ENCODE measurements around the gene SRGAP2.
"Not testable (repeated sequence)": the region's sequence is repeated elsewhere in the genome, so short reads cannot be mapped to it uniquely, and the experiment has no call there.

GRCh38 chr1:206167350-206168029 is 35.9 kb upstream of the SRGAP2 start:
- TF ChIP-seq CTCF (conservative IDR thresholded peaks at IDR 0.05; ENCODE audit: low read depth, low read length); USF2 (IDR thresholded peaks at IDR 0.05; ENCODE audit: low read depth, low read length); POLR2A (IDR thresholded peaks at IDR 0.05; ENCODE audit: low read depth, low read length); CEBPB (IDR thresholded peaks at IDR 0.05; ENCODE audit: low read depth, low read length): not testable (repeated sequence)

All from IMR-90 (cell line).